GM12878 (cell line): ENCODE results near the gene NCAPD2.
A peak's percentile ranks its signal among the peaks of the same experiment; 100 is the strongest.

Experiments
- KDM1A ChIP-seq: fragments of 200-600 bp; sonication (generic); IDR thresholded peaks from 2 replicates; pipeline ENCODE4 v1.6.1; 2016; ENCODE audit warnings: borderline replicate concordance
- RAD21 ChIP-seq: IDR thresholded peaks from 2 replicates; pipeline ENCODE4 v1.6.1; 2011; ENCODE audit warnings: mild to moderate bottlenecking, low read depth, low read length, moderate library complexity; ENCODE audit not compliant: insufficient read depth
- SP1 ChIP-seq: IDR thresholded peaks from one replicate; pipeline ENCODE4 v1.6.1; 2011; ENCODE audit warnings: low read depth, low read length
- YY1 ChIP-seq: IDR thresholded peaks from 2 replicates; pipeline ENCODE4 v1.6.1; 2011; ENCODE audit warnings: low read depth, mild to moderate bottlenecking, low read length
- TF ChIP-seq, protein P1 (sequence below): IDR thresholded peaks from 2 replicates; pipeline ENCODE4 v1.6.1; 2012; ENCODE audit warnings: low read depth, low read length, improper control_type of control experiment
- TF ChIP-seq, protein P2 (sequence below), 3 experiments: IDR thresholded peaks in 2 of 3; conservative IDR thresholded peaks in 1 of 3; 2 replicates each; pipeline ENCODE4 v1.5.1; 2011; ENCODE audit warnings: low read depth in 3 of 3, low read length in 3 of 3, mild to moderate bottlenecking in 3 of 3, control low read depth in 2 of 3, moderate library complexity in 2 of 3, inconsistent platforms in 1 of 3, mixed read lengths in 1 of 3; ENCODE audit not compliant: control insufficient read depth in 2 of 3, insufficient read depth in 1 of 3; ENCODE audit errors: extremely low read depth in 1 of 3

DNA sequence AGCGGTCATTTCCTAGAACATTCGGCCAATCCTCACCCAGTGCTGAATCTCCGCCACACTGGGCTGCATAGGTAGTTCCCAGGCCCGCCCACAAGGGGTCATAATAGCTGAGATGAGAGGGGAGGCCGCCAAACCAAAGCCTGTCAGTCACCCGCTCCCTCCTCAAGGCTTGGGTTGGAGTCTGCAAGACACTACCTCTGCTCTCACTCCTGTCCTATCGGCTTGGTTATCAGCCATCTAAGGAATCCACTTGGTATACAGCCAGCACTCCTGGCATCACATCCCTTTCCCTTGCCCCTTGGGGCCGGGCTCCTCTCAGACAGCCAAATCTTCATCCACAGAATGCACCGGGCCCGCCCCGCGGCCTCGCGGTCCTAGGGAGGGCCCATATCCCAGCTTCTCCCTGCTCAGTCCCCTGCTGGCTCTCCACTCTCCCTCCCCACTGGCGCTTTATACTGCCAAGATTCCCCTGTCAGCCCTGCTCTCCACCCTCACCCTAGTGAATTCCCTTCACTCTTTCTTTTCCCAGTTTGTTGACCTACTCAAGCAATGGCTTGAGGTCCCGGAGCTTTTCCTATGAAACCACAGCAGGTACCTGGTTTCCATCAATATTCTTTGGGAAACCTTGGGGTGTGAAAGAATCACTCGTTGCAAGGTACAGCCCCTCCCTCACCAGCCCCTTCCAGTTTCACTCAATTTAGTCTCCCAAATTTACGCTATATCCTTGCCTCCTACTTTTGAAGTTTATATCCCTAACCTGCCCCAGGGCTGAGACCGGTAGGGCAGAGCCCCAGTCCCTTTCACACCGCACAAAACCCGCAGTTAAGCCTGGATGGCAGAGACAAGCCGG lies 60.5 kb downstream of the NCAPD2 start:
- TF ChIP-seq, protein P1, sequence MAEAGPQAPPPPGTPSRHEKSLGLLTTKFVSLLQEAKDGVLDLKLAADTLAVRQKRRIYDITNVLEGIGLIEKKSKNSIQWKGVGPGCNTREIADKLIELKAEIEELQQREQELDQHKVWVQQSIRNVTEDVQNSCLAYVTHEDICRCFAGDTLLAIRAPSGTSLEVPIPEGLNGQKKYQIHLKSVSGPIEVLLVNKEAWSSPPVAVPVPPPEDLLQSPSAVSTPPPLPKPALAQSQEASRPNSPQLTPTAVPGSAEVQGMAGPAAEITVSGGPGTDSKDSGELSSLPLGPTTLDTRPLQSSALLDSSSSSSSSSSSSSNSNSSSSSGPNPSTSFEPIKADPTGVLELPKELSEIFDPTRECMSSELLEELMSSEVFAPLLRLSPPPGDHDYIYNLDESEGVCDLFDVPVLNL: no peak
- TF ChIP-seq YY1: peak; percentile 70
- TF ChIP-seq SP1: no peak
- no peak for TF ChIP-seq KDM1A
- peak; percentile 48 for TF ChIP-seq RAD21
- TF ChIP-seq, protein P2, sequence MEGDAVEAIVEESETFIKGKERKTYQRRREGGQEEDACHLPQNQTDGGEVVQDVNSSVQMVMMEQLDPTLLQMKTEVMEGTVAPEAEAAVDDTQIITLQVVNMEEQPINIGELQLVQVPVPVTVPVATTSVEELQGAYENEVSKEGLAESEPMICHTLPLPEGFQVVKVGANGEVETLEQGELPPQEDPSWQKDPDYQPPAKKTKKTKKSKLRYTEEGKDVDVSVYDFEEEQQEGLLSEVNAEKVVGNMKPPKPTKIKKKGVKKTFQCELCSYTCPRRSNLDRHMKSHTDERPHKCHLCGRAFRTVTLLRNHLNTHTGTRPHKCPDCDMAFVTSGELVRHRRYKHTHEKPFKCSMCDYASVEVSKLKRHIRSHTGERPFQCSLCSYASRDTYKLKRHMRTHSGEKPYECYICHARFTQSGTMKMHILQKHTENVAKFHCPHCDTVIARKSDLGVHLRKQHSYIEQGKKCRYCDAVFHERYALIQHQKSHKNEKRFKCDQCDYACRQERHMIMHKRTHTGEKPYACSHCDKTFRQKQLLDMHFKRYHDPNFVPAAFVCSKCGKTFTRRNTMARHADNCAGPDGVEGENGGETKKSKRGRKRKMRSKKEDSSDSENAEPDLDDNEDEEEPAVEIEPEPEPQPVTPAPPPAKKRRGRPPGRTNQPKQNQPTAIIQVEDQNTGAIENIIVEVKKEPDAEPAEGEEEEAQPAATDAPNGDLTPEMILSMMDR (IDR thresholded peaks at IDR 0.05 in 2 of 3, conservative IDR thresholded peaks at IDR 0.05 in 1 of 3; ENCODE audit: control insufficient read depth in 2 of 3, extremely low read depth in 1 of 3, insufficient read depth in 1 of 3, low read depth in 3 of 3, low read length in 3 of 3): peak; percentile 80 to 85 (median 84)
